Embryonic facial prominence (tissue), 1 donor: Measurements from ENCODE around the gene IQGAP2.
"Not testable (repeated sequence)": the region's sequence is repeated elsewhere in the genome, so short reads cannot be mapped to it uniquely, and the experiment has no call there.

Source experiments
- DNase-seq: peaks from one replicate; pipeline ENCODE4 v3.0.0-alpha.2; 2016; ENCODE audit errors: extremely low spot score

The IQGAP2 gene

DNA sequence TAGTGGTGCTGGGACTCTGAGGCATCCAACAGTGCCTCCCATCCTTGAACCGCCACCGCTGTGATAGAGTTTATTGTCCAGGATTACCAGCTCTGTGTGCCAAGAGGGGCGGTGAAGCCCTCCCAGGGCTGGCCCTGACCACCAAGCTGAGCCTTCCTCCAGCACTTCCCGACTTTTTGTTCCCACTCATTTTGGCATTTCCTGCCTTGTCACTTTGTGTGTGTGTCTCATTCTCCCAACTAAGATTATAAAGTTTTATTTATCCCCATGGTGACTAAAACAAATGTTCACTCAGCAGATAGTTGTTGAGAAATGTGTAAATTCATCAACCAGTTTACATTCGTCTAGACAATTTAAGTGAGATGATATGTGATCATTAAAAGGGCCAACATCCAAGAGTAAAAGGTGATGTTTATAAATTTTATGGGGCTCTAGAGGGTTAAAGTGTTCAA is 315.3 kb downstream of the IQGAP2 start:
- no peak for DNase-seq

DNA sequence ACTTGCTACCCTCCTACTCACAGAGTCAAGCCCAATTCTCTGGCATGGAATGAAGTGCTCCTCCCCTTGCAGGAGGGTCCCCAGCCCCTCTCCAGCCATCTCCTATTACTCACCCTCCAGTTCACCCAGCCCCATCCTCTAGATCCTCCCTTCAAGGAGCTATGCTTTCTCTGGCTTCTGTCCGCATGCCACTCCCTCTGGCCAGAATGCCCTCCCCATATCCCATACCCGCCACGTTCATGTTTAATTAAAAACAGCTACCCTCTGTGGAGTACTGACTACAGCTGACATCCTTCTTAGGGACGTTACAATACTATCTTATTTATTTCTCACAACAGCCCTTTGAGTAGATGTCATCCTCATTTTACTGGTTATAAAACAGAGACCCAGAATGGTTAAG is 315.8 kb downstream of the IQGAP2 start:
- no peak for DNase-seq

DNA sequence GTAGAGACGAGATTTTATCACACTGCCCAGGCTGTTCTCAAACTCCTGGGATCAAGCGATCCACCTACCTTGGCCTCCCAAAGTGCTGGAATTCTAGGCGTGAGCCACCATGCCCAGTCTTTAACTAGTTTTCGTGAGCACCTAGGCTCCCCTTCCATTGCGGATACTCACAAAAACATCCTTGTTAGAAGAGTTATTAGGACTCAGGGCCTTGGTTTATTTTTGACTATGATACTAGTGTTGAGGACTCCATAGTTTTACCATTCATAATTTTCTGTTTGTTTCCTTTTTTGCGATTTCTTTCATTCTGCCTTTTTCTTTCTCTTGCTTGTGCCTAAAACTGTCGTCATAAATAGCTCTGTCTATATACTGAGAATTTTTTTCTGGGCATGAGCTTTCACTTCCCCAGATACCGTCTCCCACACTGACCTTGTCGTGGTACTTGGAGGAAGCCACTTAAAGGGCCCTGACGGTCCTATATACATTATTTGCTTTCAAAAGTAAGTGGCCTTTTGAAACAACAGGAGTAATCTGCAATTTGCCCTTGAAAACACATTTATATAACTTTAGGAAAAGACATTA is 318.0 kb downstream of the IQGAP2 start:
- no peak for DNase-seq

DNA sequence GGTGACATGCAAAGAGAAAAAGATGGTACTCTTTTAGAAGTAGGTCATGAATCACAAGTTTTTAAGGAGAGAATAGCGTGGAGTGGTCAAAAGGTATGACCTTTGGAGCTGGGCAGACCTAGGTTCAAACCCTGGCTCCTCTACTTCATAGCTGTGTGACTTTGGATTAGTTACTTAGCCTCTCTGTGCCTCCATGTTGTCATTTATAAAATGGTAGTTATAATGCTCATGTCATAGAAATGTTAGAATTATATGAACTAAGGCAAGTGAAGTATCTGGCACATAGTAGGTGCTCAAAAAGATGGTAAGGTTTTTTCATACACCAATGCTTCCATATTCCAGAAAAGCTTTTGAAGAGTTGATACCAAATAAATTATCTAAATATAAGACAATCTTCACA is 320.2 kb downstream of the IQGAP2 start:
- no peak for DNase-seq

- no peak for DNase-seq
Observed at GRCh38 chr5:76723906-76724305, 320.8 kb downstream of the IQGAP2 start.

- no peak for DNase-seq
Observed at GRCh38 chr5:76724871-76725270, 321.8 kb downstream of the IQGAP2 start.

DNA sequence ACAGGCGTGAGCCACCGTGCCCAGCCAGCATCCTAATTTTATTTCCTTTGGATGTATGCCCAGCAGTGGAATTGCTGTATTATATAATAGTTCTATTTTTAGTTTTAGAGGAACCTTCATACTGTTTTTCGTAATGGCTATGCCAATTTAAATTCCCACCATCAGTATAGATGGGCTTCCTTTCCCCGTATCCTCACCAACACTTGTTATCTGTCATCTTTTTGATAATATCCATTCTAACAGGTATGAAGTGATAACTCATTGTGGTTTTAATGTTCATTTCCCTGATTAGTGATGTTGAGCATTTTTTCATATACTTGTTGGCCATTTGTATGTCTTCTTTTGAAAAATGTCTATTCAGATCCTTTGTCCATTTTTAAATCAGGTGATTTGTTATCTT is 325.9 kb downstream of the IQGAP2 start:
- DNase-seq, result no peak

DNA sequence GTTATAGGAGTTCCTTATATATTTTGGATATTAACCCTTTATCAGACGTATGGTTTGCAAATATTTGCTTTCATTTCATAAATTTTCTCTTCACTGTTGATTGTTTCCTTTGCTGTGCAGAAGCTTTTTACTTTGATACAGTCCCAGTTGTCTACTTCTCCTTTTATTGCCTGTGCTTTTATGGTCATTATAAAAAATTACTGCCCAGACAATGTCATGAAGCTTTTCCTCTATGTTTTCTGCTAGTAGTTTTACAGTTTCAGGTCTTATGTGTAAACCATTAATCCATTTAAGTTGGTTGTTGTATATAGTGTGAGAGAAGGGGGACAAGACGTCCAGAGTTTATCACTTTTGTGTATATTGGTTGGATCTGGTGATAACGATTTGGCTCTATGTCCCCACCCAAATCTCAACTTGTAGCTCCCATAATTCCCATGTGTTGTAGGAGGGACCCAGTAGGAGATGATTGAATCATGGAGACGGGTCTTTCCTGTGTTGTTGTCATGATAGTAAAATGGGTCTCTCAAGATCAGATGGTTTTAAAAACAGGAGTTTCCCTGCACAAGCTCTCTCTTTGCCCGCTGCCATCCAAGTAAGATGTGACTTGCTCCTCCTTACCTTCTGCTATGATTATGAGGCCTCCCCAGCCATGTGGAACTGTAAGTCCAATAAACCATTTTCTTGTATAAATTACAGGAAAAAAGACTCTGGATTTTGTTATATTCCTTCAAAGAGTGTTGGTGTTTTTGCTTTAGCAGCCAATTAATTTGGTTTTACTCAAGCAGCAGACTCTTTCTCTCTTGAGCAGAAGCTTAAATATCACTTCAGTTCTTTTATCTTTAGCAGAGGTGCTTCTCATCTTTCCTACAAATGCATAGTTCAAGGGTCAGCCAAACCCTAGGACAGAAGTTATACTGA is 326.5 kb downstream of the IQGAP2 start:
- no peak for DNase-seq

DNA sequence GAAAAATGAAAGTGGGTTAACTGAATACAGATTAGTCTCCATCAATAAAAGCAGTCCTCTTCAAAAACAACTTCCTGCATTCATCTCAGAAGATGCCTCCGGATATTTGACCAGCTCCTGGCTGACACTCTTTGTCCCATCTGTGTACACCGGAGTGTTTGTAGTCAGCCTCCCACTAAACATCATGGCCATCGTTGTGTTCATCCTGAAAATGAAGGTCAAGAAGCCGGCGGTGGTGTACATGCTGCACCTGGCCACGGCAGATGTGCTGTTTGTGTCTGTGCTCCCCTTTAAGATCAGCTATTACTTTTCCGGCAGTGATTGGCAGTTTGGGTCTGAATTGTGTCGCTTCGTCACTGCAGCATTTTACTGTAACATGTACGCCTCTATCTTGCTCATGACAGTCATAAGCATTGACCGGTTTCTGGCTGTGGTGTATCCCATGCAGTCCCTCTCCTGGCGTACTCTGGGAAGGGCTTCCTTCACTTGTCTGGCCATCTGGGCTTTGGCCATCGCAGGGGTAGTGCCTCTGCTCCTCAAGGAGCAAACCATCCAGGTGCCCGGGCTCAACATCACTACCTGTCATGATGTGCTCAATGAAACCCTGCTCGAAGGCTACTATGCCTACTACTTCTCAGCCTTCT is 329.4 kb downstream of the IQGAP2 start:
- DNase-seq, result no peak

GRCh38 chr5:76733049-76733417 is 329.9 kb downstream of the IQGAP2 start:
- no peak for DNase-seq

GRCh38 chr5:76735762-76736545 is 332.9 kb downstream of the IQGAP2 start:
- no peak for DNase-seq

GRCh38 chr5:76736679-76737556 is 333.8 kb downstream of the IQGAP2 start:
- DNase-seq, result no peak

DNA sequence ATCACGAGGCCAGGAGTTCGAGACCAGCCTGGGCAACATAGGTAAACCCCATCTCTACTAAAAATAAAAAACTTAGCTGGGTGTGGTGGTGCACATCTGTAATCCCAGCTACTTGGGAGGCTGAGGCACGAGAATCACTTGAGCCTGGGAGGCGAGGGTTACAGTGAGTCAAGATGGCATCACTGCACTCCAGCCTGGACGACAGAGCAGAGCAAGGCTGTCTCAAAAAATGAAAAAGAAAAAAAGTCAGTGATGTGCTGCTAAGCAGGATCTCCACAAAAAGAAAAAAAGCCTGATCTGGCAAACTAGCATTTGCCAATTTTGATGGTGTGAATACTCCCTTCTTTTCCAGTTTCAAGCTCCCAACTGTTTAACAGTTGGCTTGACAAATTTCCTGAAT is 334.8 kb downstream of the IQGAP2 start:
- no peak for DNase-seq

- not testable (repeated sequence) for DNase-seq
Observed at GRCh38 chr5:76741506-76741905, 338.4 kb downstream of the IQGAP2 start.

DNA sequence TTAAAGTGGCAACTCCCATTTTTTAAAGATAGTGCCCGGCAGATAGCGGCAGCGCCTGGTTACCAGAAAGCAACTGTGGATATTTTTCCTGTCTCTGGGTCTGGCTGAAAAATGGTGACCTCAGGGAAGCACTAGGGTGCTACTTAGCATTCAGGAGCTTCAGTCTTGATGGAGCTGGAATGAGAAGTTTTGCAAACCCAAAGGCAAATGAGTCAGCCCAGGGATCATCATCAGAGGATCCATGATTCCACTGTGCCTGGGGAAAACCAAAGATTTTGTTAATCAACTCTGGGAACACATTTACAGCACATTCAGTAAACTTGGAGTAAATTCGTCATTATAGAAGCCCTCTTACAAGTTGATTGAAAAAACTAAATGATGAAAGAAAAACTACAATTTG is 339.5 kb downstream of the IQGAP2 start:
- no peak for DNase-seq

- DNase-seq, result no peak
Observed at GRCh38 chr5:76744632-76745031, 341.5 kb downstream of the IQGAP2 start.

GRCh38 chr5:76745670-76746069 is 342.6 kb downstream of the IQGAP2 start:
- DNase-seq, result no peak

- DNase-seq, result no peak
Observed at GRCh38 chr5:76746677-76747076, 343.6 kb downstream of the IQGAP2 start.

- DNase-seq, result no peak
Observed at GRCh38 chr5:76747706-76748105, 344.6 kb downstream of the IQGAP2 start.

DNA sequence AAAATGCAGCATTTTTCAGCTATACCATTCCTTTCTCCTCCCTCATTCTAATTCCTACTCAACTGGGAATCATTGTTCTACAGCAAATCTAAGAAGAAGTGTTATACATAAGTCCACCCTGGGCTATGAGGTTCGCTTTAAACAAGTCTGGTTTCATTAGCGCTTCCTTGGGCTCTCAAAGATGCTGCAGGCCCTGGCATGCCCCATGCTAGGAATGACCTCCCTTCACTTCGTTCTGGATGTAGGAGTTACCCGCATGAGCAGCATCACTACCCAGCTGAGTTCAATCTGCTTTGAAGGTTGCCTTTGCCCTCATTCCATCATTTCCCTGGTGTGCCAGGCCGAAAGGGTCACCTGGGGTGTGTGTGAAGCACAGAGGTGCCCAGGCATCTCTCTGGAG is 348.2 kb downstream of the IQGAP2 start:
- no peak for DNase-seq

GRCh38 chr5:76754668-76755078 is 351.6 kb downstream of the IQGAP2 start:
- no peak for DNase-seq
